Astrocyte of the cerebellum (primary cell): Measurements from ENCODE around the gene DNM1.
A peak's percentile ranks its signal among the peaks of the same experiment; 100 is the strongest.

Experiments used
- DNase-seq: peaks from one replicate; pipeline ENCODE4 v3.0.0-alpha.2; 2011; ENCODE audit warnings: low read depth
- H3K4me3 ChIP-seq: 2 replicates; pipeline ENCODE4 v1.5.1; 2011; ENCODE audit warnings: mild to moderate bottlenecking, low read depth, low read length, moderate library complexity
- CTCF ChIP-seq: IDR thresholded peaks from 2 replicates; pipeline ENCODE4 v1.5.1; 2012; ENCODE audit warnings: low read length, low read depth, moderate library complexity, mild to moderate bottlenecking; ENCODE audit errors: missing control alignments
- in situ Hi-C: cut with HindIII; loops from 2 replicates; pipeline ENCODE4 v1.10.0; 2017; ENCODE audit warnings: low sequenced_read_pairs

DNM1 gene

GRCh38 chr9:128245421-128246151 lies 42.4 kb downstream of the DNM1 start:
- no peak overlapping the region for H3K4me3 ChIP-seq
- in situ Hi-C loops = no loop called here
- no peak for TF ChIP-seq CTCF
- peak; percentile 5 for DNase-seq

GRCh38 chr9:128246471-128246870 lies 43.3 kb downstream of the DNM1 start:
- H3K4me3 ChIP-seq = no peak overlapping the region

GRCh38 chr9:128247226-128247803 lies 44.1 kb downstream of the DNM1 start:
- DNase-seq = no peak
- TF ChIP-seq CTCF = no peak
- H3K4me3 ChIP-seq = no peak overlapping the region
- in situ Hi-C loops = no loop called here

More at GRCh38 chr9:128246471-128246870, 43.3 kb downstream of the DNM1 start:
- in situ Hi-C loops = no loop called here
- TF ChIP-seq CTCF = no peak
- no peak for DNase-seq

GRCh38 chr9:128249558-128249907 lies 46.4 kb downstream of the DNM1 start:
- TF ChIP-seq CTCF = no peak
- no peak overlapping the region for H3K4me3 ChIP-seq
- in situ Hi-C loops = no loop called here
- DNase-seq = no peak

- TF ChIP-seq CTCF = no peak
- peak overlapping the region; percentile 33 for H3K4me3 ChIP-seq
- peak; percentile 45 for DNase-seq
- in situ Hi-C loops = no loop called here
Measured at GRCh38 chr9:128249908-128250838, 47.0 kb downstream of the DNM1 start.
